Central memory CD4-positive, alpha-beta T cell (primary cell): ENCODE data around the gene DIPK1A.

Source experiments
- DNase-seq: peaks from one replicate; pipeline ENCODE4 v3.0.0; 2022
- total RNA-seq, 3 experiments: gene quantifications; one replicate each; lab custom pipeline; 2026; lab: John Stamatoyannopoulos, UW

Gene DIPK1A
- 17.4 to 36.7 (median 20.2) reads per million in 3 experiments for total RNA-seq

DNA sequence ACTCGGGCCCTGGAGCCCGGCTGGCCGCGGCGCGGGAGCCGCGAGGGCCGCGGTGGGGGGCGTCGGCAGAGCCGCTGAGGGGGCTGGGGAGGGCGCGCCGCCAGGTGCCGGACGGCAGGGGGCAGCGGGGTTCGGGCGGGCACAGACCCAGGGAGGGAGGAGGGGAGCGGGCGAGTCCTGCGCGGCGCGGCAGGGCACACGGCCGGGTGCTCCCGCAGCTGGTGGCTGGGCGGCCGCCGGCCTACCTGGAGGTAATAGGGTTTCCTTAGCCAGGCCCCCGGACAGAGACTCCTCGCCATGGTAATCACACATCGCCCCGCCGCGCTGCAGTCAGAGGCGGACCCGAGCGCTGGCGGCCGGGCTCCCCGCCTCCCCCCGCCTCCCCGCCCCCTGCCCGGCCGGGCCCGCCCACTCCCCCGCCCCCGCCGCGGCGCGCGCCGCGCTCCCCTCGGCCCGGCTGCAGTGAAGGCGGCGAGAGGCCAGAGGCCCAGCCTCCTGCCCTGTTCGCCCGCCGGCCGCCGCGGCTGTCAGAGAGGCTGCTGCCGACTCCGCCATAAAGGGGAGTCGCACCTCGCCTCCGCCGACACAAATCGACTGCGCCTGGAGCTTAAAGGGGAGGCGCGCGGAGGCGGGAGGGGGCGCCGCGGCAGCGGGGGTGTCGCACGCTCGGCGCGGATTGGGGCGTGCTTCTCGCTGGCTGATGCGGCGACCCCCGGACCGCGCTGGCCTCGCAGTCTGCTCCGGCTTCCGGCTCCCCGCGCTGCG is at the start of gene DIPK1A:
Gene DIPK1A (minus strand): TSS at position 332 of the 765 bp plus-strand sequence. CDS start 33 bp downstream, at position 299.
- peak; percentile 74 for DNase-seq

DNA sequence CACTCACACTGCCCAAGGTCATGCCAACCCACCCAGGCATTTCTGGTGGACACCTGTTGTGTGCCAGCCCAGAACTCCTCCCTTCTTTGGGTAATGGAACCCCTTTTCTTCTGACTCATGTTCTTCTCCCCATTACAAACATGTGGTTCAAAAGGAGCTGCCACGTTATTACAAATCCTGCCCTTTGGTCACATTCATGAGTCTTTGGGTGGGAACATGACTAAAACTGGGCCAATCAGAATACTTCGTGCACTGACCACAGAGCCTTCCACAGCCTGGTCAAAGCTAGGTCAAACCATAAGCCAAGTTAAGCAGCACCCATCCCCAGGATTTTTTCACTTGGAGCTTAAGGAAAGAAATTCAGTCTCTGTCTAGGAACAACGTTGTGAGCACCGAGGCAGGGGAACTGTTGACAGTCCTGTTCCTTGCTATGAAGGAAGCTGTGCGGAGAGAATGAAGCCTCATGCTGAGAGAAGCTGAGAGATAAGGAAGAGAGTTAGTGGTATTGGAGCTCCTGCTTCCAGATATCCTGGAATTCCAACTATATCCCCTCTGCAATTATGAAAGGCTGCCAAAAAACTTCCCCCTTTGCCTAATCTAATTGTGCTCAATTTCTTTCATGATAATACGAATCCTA is 46.8 kb upstream of the DIPK1A start:
- DNase-seq, result no peak

DNA sequence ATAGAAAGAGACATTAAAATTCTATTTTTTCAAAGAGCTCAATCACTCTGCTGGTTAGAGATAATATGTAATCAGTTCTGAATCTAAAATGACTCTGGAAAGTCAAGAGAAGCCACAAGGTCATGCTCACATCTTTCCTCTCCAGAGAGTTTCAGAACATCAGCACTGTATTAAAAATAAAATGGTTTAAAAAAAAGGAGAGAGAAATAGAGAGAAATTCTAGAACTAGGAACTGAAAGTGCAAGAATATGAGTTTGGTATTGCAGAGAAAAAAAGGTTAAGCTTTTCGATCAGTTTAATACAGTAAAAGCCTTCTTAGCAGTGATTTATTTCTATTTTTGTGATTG is 44.0 kb upstream of the DIPK1A start:
- DNase-seq, result no peak

DNA sequence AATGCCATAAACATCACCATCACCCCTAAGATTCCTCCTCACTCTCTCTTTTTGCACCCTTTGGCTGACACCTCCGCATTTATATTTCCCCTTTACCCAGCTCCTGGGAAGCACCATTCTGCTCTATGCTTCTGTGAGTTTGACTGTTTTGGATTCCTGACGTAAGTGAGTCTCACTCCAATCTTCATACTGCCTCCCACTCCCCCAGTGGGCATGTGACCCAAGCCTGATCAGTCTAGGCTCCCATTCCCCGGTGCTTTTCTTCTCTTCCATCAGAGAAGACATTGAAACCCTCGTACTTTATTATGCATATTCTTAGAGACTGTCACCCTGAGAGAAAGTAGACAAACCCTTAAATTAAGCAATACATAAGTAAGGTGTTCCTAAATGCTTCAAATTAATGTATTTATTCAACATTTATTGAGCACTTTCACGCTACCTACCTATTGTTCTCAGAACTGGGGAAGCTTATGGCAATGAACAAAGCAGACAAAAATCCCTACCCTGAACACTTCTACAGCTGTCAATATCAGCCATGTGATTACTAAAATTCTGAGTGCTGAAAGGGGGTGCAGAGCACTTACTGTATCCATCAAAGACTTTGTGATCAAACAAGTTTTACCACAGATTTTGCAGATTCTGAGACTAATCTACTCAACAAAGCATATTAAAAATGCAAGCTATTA is 43.4 kb upstream of the DIPK1A start:
- DNase-seq, result no peak

DNA sequence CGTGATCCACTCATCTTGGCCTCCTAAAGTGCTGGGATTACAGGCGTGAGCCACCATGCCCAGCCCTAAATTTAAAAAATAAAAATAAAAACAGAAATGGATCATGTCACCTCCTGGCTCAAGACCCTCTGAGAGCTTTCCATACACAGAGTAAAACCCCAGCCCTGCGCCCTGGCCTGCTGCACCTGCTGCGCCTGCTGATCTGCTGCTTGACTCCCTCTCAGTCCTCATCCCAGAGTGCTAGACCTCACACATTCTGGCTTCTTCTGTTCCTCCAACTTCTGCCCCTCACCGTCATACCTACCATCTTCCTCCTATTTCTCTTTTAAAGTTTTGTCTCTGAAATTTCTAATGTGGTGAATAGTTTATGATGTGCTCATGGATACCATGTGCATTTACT is 42.7 kb upstream of the DIPK1A start:
- DNase-seq, result no peak

DNA sequence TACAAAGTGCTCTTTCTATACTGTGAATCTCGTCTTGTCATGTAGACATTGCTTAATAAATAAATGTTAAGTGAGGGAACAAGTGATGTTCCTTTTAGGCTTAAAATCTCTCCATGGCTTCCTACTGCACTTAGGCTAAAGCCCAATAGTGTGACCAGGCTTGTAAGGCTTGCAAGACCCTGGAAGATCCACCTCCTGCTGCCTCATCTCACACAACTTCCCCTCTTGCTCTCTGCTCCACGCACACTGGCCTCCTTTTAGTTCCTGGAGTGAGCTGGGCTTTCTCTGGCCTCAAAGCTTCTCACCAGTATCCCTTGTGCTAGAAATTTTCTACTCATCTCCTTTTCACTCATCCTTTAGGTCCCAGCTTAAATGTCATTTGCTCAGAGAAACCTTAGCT is 41.5 kb upstream of the DIPK1A start:
- DNase-seq, result no peak

DNA sequence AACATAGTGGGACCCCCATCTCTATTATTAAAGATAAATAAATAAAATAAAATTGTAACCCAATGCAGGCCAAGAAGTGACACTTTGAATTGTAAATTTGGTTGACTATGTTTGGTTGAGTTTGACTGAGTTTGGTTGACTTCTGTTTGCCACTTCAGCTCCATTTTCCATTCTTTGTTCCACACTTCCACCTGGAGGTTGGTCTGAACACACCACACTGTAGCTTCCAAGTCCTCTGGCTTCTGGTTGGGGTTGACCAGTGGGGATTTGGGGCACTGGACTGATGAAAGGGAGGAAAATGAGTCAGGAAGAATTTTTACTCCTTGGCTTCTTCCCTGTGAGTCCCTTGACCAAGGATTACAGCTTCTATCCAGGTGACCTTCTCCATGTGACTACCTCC is 40.6 kb upstream of the DIPK1A start:
- no peak for DNase-seq

DNA sequence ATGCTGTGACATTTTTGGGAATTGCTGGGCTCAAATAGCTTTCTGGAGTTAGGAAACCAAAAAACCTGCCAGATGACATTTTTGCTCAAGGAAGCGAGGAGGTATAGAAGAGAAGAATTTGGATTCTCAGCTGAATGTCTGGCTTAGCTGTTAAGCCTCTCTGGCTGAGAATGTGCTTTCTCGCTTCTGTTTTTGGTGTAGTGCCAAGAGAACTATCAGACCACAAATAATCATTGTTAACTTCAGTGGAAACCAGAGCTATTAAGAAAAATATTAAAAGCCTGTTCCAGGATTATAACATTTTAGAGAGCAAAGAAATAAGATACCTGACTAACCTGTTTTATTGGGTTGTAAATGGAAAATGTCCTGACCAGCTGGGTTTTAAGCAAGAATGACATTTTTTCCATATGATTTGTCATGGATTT is 39.5 kb upstream of the DIPK1A start:
- DNase-seq, result no peak

DNA sequence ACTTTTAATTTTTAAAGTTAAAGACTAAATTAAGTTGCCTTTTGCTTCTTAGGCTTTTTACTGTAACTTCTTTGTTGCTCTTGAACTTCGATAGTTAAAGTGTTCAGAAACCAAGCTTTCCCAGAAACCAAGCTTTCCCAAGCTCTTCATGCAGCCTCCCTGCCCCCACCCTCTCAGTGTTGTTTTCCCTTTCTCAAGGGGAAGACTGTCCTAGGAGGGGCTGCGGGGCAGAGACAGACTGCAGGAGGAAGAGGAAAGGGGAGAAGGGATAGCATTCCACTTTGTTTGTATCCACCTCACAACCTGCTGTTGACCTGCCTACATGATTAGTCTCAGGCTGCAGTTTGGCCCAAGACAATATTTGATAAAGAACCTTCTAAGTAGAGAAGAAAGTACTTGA is 39.0 kb upstream of the DIPK1A start:
- DNase-seq, result no peak

DNA sequence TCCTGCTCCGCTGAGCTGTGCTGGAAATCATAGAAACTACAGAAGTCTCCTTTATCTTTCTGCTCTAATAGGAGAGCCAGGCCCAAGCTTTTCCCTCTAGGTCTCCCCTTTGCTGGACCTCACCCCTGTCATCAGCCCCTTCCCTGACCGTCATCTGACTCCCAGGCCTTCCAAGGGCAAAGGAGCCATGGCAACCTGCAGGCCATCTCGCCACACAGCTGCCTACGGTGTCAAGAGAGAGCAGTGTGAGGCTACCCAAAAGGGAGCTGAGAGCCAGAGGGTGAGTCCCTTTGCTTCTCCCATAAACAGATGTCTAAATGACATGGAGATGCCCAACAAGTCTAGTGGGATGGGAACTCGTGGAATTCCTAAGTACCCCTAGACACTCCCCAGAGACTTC is 37.6 kb upstream of the DIPK1A start:
- DNase-seq, result no peak

DNA sequence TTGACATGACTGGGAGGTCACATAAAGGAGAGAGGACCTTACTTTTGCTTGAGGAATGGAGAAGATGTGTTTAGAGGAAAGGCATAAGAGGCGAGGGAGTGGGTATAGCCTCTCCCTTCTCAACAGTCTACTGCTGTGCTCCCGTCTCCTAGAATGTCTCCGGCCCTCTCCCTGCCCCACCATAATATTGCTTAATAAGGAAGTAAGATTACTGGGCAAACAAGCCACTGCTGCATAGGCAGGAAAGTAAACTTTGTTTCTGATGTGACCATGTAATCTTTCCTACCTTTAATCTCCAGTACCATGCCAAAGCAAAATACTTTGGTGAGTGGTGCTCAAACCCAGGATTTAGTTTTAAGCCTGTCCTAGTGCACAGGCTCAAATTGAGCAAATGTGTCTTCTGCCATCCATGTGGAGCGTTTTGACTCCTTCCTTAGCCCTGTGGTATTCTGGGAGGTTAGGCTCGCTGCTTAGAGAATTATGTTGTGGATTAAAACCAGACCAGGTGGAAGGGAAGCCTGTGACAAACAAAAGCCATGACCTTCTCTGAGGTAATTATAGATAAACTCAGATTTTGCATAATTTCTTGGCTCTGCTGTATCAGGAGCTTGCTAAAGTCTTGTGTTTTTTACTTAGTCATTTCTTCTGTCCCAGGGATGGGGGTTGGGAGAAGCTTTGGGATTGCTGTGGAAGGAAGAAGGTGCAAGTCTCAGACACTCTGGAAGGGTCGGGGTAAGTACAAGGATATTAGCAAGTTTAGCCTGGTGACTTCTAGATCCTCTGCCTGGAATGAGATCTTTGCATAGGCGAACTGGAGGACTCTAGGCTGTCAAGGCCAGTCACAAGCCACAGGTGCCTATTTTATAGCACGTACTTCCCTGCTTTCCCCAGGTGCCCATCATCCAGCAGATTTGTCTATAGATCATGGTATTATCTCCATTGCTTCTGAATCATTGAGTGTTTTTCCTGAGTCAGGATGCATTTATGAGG is 34.5 kb upstream of the DIPK1A start:
- DNase-seq, result no peak

DNA sequence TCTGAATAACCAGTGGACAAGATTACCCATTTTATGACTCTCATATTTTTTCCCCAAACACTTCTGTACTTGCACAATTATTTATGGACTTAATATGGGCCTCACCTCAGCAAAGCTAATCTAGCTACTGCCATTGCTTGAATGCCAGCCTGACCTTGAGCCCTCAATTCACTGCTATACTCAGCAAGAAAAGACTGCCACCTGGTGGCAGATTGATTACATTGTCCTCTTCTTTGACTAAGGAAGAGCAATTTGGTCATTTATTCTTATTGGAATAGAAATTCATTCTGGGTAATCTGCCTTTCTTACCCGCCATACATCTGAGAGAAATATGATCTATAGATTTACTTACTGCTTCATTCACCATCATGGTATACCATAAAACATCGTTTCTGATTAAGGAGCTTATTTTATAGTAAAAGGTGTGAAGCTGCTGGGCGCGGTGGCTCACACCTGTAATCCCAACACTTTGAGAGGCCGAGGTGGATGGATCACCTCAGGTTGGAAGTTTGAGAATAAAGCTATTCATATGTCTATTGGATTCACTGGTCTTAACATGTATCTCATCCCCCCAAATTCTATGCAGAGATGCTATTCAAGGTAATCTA is 32.9 kb upstream of the DIPK1A start:
- DNase-seq, result peak; percentile 78

DNA sequence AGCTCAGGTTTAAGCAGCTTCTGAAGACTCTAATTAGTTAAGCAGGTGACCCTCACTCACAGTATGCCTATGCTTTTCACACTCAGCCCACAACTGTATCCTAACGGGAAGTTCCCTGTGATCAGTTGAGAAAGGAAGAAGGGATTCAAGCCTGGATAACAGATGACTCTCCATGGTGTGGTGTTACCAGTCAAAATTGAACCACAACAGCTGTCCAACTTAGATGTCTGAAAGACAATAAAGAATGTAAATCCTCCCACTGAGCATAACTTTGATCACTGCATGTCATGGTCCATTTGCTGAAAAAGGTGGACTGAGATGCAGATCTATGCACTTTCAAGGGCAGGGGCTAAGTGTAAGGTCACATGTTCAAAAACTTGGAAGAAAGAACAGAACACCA is 32.3 kb upstream of the DIPK1A start:
- DNase-seq, result no peak

DNA sequence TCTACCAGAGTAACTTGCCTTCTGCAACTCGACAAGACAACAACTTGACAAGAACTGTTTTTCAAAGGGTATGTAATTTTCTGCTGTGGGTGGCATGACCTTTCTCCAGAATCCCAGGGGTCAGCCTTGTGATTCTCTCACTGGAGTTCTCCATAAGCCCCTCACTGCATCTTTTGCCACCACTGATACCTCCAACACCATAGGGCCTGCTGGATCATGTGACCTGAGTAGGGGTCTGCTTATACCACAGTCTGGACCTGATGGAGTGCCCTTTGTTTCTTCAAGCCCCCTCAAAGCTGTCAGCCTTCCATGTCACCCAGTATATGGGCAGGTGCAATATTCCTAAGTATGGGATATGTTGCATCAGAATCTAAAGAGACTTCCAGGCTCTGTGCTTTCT is 31.6 kb upstream of the DIPK1A start:
- DNase-seq, result no peak

DNA sequence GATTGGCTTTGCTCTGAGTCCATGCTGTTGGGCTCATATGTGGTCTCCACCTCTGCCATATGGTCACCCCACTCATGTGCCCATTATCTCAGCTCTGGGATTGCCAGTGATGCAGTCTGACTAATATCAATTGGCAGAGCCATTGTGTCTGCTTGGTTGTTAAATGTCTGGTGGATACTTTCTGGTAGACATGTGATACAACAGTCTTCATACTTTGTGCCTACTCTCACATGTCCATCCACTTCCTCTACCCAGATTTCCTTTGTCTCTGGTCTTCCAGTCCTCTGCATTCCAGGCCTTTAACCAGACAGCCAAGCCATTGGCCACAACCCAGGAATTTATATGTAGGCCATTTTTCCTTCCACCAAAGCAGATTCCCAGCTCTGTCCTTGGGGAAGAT is 30.8 kb upstream of the DIPK1A start:
- no peak for DNase-seq

DNA sequence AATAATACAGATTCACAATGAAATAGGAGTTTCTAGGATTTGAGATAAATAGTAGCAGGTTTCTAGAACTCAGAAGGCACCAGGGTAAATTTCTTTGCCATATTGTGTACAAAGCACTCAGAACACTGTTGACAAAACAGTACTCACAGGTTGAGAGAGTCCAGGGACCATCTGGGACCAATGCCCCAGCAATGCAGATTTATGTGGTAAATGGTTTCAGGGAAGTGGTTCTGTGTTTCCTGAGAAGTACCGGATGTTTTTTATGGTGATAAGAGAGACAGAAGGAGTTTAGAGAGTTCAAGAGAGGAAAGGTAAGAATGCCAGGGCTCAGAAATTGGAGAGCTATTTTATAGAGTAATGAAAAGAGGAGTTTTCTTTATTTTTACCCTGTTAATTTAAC is 29.6 kb upstream of the DIPK1A start:
- peak; percentile 58 for DNase-seq

DNA sequence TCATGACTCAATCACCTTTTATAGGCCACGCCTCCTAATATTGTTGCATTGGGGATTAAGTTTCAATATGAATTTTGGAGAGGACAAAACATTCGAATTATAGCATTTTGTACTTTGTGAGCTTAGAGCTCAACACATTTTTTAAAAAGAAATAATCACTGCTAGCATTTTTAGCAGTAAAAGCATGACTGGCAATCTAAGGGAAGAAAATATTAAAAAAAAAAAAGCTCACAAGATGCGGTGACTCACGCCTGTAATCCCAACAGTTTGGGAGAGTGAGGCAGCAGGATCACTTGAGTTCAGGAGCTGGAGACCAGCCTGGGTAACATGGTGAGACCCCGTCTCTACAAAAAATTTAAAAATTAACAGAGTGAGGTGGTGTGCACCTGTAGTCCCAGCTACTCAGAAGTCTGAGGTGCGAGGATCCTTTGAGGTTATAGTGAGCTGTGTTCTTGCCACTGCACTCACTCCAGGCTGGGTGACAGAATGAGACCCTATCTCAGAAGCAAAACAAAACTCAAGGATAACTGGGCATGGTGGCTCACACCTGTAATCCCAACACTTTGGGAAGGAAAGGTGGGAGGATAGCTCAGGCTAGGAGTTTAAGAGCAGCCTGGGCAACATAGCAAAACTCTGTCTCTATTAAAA is 28.8 kb upstream of the DIPK1A start:
- DNase-seq, result no peak

DNA sequence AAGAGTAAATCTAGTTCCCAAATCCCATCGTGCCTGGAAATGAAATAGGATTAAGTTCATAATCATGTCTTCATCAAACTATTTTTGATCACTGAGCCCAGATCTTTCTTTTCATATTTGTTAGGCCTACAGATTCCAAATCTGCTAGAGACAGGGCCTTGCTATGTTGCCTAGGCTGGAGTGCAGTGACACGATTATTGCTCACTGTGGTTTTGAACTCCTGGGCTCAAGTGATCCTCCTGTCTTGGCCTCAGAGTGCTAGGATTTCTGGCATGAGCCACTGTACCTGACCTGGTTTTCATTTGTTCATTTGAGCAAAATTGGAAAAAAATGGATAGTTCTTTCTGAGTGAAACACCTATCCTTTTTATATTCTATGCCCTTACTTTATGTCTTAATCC is 28.0 kb upstream of the DIPK1A start:
- no peak for DNase-seq

DNA sequence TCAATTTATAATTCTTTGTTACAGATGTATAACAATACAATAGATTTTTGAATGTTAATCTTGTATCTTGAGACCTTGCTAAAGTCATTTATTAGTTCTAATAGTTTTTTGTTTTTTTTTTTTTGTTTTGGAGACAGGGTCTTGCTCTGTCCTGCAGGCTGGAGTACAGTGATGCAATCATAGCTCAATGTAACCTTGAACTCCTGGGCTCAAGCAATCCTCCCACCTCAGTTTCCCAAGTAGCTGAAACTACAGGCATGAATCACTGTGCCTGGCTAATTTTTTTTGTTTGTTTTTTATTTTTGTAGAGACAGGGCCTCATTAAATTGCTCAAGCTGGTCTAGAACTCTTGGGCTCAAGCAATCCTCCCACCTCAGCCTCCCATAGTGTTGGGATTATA is 26.2 kb upstream of the DIPK1A start:
- no peak for DNase-seq

DNA sequence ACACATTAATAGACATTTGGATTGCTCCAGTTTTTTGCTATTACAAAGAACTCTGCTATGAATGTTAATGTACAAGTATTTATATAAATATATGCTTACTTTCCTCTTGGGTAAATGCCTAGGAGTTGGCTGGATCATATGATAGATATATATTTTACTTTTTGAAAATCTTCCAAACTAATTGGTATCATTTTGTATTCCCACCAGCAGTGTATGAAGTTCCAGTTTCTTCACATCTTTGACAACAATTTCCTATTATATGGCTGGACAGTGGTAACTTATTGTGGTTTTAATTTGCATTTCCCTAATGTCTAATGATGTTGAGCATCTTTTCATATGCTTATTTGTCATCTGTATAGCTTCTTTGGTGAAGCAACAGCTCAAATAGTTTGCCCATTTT is 23.8 kb upstream of the DIPK1A start:
- DNase-seq, result no peak

DNA sequence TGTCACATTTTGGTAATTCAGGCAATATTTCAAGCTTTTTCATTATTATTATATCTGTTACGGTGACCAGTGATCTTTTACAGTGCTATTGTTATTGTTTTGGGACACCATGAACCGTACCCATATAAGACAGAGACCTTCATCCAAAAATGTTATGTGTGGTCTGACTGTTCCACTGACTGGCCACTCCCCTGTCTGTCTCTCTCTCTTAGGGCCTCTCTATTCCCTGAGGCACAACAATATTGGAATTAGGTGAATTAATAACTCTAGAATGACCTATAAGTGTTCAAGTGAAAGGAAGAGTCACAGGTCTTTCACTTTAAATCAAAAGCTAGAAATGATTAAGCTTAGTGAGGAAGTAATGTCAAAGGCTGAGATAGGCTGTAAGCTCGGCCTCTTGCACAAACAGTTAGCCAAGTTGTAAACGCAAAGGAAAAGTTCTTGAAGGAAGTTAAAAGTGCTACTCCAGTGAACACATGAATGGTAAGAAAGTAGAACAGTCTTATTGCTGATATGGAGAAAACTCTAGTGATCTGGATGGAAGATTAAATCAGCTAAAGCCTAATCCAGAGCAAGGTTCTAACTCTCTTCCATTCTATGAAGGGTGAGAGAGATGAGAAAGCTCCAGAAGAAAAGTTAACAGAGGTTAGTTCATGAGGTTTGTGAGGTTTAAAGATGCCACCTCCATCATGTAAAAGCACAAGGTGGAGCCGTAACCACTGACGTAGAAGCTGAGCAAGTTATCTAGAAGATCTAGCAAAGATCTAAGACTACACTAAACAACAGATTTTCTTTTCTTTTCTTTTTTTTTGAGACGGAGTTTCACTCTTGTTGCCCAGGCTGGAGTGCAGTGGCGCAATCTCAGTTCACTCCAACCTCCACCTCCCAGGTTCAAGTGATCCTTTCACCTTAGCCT is 19.7 kb upstream of the DIPK1A start:
- DNase-seq, result peak; percentile 88
